CD4-positive, alpha-beta memory T cell (primary cell): ENCODE measurements around the gene FBXO42. TPM values are rescaled to one million over a fixed set of nuclear protein-coding genes. Genes with fewer than 3 reads are reported as not detected.

Experiments used
- CTCF ChIA-PET: fragments of 350-600 bp; sonication (Branson Sonifier 250); formaldehyde crosslinking; loops from one replicate; lab custom pipeline; 2021; ENCODE audit warnings: inconsistent platforms; ENCODE audit not compliant: partially characterized antibody; lab: Charles Lee
- POLR2A ChIA-PET: fragments of 350-600 bp; sonication (Branson Sonifier 250); formaldehyde crosslinking; loops from one replicate; lab custom pipeline; 2021; ENCODE audit not compliant: partially characterized antibody; lab: Charles Lee
- DNase-seq, 5 donors: peaks; one replicate each; pipeline versions ENCODE4 v3.0.0 to v3.0.0-alpha.2; 2020 to 2022; ENCODE audit warnings: mixed read lengths in 1 of 5
- H3K27ac ChIP-seq: one replicate; pipeline ENCODE4 v1.7.0; 2013; ENCODE audit warnings: low read depth, low read length
- H3K27me3 ChIP-seq: 2 replicates; pipeline ENCODE4 v1.7.0; 2013; ENCODE audit warnings: mild to moderate bottlenecking, low read length, moderate library complexity; ENCODE audit not compliant: insufficient read depth
- H3K36me3 ChIP-seq: 2 replicates; pipeline ENCODE4 v1.7.0; 2013; ENCODE audit warnings: mild to moderate bottlenecking, low read length, moderate library complexity; ENCODE audit not compliant: insufficient read depth
- H3K4me1 ChIP-seq: 2 replicates; pipeline ENCODE4 v1.7.0; 2013; ENCODE audit warnings: mild to moderate bottlenecking, low read length, moderate library complexity; ENCODE audit not compliant: insufficient read depth
- H3K4me3 ChIP-seq, 2 donors: one replicate each; pipeline ENCODE4 v1.7.0; 2013; ENCODE audit warnings: low read length in 2 of 2, mild to moderate bottlenecking in 1 of 2
- H3K9me3 ChIP-seq, 2 donors: one replicate each; pipeline ENCODE4 v1.7.0; 2013; ENCODE audit warnings: low read length in 2 of 2, control low read depth in 1 of 2; ENCODE audit not compliant: control insufficient read depth in 1 of 2
- H3K27ac Mint-ChIP-seq, 7 donors: one replicate each; pipeline ENCODE4 v1.8.0; 2020 to 2021; ENCODE audit warnings: mixed read lengths in 7 of 7, mild to moderate bottlenecking in 6 of 7, inconsistent platforms in 3 of 7, moderate library complexity in 3 of 7
- H3K27me3 Mint-ChIP-seq, 2 donors: one replicate each; pipeline ENCODE4 v1.8.0; 2020 to 2021; ENCODE audit warnings: mixed read lengths in 2 of 2
- H3K36me3 Mint-ChIP-seq, 2 donors: one replicate each; pipeline ENCODE4 v1.8.0; 2020 to 2021; ENCODE audit warnings: mixed read lengths in 2 of 2, inconsistent platforms in 1 of 2, mild to moderate bottlenecking in 1 of 2
- H3K4me1 Mint-ChIP-seq, 4 donors: one replicate each; pipeline ENCODE4 v1.8.0; 2020 to 2021; ENCODE audit warnings: mixed read lengths in 4 of 4, mild to moderate bottlenecking in 1 of 4
- H3K4me3 Mint-ChIP-seq, 8 donors: one replicate each; pipeline ENCODE4 v1.8.0; 2020 to 2021; ENCODE audit warnings: mixed read lengths in 8 of 8, mild to moderate bottlenecking in 7 of 8, moderate library complexity in 6 of 8, inconsistent platforms in 3 of 8
- H3K9me3 Mint-ChIP-seq, 8 donors: one replicate each; pipeline ENCODE4 v1.8.0; 2020 to 2021; ENCODE audit warnings: mixed read lengths in 8 of 8, mild to moderate bottlenecking in 5 of 8, inconsistent platforms in 3 of 8, moderate library complexity in 1 of 8
- intact Hi-C: fragments of 100-400 bp; cut with micrococcal nuclease; formaldehyde crosslinking; loops from one replicate; pipeline ENCODE4 v1.15.1; 2023
- polyA plus RNA-seq, 2 donors: library from polyadenylated mRNA; unstranded; fragments of 300-500 nt; fragmentation: Illumina TruSeq; gene quantifications; one replicate each; pipeline ENCODE4 v1.2.3, GENCODE V29; 2021
- total RNA-seq, 2 experiments: library from RNA; stranded (reverse); gene quantifications; one replicate each; pipeline ENCODE4 v1.2.3, GENCODE V29; 2021

FBXO42 gene
- total and polyA plus RNA-seq, 4 experiments from 2014 or later = 18.2 to 25.6 (median 22.2) TPM

DNA sequence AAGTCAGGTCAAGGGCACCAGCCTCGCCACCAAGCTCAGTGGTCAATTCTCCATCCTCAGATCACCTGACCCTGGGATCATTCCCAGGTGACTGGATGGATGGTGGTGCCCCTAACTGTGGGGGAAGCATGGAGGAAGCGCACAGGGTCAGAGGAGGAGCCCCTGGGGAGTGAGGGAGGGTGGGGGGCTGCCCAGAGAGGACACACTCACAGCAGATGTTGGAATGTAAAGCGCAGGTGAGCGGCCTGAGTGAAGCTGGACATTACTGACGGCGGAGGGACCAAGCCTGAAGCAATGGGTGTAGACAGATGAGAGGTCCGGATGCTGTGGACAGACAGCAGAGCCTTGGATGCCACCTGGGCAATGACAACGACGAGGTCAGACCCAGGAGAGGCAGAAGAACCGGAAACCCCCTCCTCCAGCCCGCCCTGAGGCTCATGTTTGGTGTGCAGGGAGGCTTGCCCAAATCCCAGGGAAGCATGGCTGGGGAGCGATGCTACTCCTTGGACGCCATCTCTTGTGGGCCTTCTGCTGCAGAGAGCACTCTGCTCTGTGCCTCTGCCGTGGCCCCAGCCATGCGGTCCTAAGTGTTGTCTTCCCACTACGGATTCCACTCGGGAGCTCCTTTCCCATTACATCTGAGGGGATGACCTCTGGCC, 109.6 kb downstream of the FBXO42 start:
- no peak overlapping the region for H3K27ac Mint-ChIP-seq

DNA sequence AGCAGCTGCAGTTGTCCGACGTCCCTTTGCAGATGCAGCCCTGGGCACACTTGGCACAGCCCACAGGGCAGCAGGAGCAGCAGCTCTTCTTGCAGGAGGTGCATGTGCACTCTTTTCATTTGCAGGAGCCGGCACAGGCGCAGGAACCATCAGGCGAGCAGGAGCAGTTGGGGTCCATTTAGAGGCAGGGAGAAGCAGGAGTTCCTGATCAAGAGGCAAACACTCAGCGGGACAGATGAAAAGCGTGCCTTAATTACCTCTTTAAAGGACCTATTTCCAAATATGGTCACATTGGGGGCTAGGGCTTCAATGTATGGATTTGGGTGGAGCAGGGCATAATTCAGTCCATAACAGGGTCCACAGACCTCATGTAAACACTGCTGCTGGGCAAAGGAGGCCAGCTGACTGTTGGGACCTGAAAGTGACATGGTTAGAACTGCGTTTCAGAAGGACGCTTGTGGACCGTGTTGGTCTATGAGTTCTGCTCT, 111.0 kb downstream of the FBXO42 start:
- H3K27me3 Mint-ChIP-seq = no peaks in the 10 kb centered on the region
- Histone ChIP-seq H3K4me3 (no peak overlapping the region), H3K27ac (no peak overlapping the region), H3K4me1 (peaks cover 19% of the 10 kb centered on the region), H3K27me3 (no peaks in the 10 kb centered on the region), H3K9me3 (no peaks in the 10 kb centered on the region), H3K36me3 (no peaks in the 10 kb centered on the region)
- H3K36me3 Mint-ChIP-seq = peaks cover 0 to 3% of the 10 kb centered on the region in 2 donors
- intact Hi-C loops = no loop called here
- peaks cover 6 to 22% (median 13%) of the 10 kb centered on the region in 4 donors for H3K4me1 Mint-ChIP-seq
- peak in 1 of 5 donors; percentile 16 for DNase-seq
- H3K9me3 Mint-ChIP-seq = peaks cover 0 to 2% (median 0%) of the 10 kb centered on the region in 8 donors
- ChIA-PET POLR2A (no interaction called here), CTCF (interaction anchor here (1.3 to 5.5 kb wide), 2 partner anchors 36 to 163 kb away, joined by 3 to 31 read pairs; no protein-coding TSS in a partner anchor)
- peak overlapping the region in 1 of 7 donors; percentile 41 for H3K27ac Mint-ChIP-seq
- no peak overlapping the region for H3K4me3 Mint-ChIP-seq

More for the DNA sequence above, 109.6 kb downstream of the FBXO42 start:
- peaks cover 2% of the 10 kb centered on the region for H3K36me3 ChIP-seq
- no peaks in the 10 kb centered on the region for H3K9me3 Mint-ChIP-seq
- peaks cover 10% of the 10 kb centered on the region for H3K4me1 ChIP-seq
- peaks cover 3 to 8% (median 7%) of the 10 kb centered on the region in 4 donors for H3K4me1 Mint-ChIP-seq
- POLR2A ChIA-PET = interaction anchor here (2.0 kb wide), 1 partner anchor 164 kb away, joined by 8 read pairs; no protein-coding TSS in a partner anchor
- intact Hi-C loops = no loop called here
- no peaks in the 10 kb centered on the region for H3K27me3 ChIP-seq
- no peak overlapping the region for H3K27ac ChIP-seq
- no peak overlapping the region for H3K4me3 ChIP-seq
- H3K4me3 Mint-ChIP-seq = no peak overlapping the region
- no peaks in the 10 kb centered on the region for H3K27me3 Mint-ChIP-seq
- no peaks in the 10 kb centered on the region for H3K9me3 ChIP-seq
- H3K36me3 Mint-ChIP-seq = peaks cover 0 to 9% of the 10 kb centered on the region in 2 donors
- DNase-seq = peak in 1 of 5 donors; percentile 14
- CTCF ChIA-PET = interaction anchor here (1.2 to 5.5 kb wide), 8 partner anchors 7 to 172 kb away, joined by 3 to 63 read pairs (median 7); partner anchors contain the start of gene FAM131C

DNA sequence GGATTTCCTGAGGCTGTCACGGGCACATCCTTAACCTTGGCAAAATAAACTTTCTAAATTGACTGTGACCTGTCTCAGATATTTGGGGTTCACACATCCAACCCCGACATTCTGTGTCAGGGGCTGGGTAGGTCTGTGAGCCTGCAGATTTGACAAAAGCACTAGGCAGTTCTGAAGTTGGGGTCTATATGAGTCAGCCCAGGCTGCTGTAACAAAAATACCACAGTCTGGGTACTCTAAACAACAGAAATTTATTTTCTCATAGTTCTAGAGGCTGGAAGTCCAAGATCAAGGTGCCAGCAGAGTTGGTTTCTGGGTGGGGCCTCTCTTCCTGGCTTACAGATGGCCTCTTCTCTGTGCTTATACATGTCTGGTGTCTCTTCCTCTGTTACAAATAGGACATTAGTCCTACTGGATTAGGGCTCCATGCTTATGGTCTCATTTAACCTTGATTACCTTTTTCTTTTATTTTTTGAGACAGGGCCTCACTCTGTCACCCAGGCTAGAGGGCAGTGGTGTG, 112.2 kb downstream of the FBXO42 start:
- peaks cover 28% of the 10 kb centered on the region for H3K4me1 ChIP-seq
- Mint-ChIP-seq H3K4me3 (peak overlapping the region in 1 of 8 donors; percentile 24), H3K27me3 (no peaks in the 10 kb centered on the region), H3K36me3 (peaks cover 0 to 5% of the 10 kb centered on the region in 2 donors), H3K4me1 (peaks cover 14 to 27% (median 21%) of the 10 kb centered on the region in 4 donors), H3K9me3 (peaks cover 0 to 2% (median 0%) of the 10 kb centered on the region in 8 donors), H3K27ac (peak overlapping the region in 3 of 7 donors; percentile 55 to 74 (median 70))
- H3K4me3 ChIP-seq = no peak overlapping the region
- no peaks in the 10 kb centered on the region for H3K9me3 ChIP-seq
- no peaks in the 10 kb centered on the region for H3K36me3 ChIP-seq
- H3K27me3 ChIP-seq = no peaks in the 10 kb centered on the region
- intact Hi-C loops = no loop called here
- ChIA-PET POLR2A (no interaction called here), CTCF (interaction anchor here (0.6 to 1.0 kb wide), 2 partner anchors 40 to 131 kb away, joined by 3 to 4 read pairs; no protein-coding TSS in a partner anchor)
- H3K27ac ChIP-seq = no peak overlapping the region
- no peak for DNase-seq

DNA sequence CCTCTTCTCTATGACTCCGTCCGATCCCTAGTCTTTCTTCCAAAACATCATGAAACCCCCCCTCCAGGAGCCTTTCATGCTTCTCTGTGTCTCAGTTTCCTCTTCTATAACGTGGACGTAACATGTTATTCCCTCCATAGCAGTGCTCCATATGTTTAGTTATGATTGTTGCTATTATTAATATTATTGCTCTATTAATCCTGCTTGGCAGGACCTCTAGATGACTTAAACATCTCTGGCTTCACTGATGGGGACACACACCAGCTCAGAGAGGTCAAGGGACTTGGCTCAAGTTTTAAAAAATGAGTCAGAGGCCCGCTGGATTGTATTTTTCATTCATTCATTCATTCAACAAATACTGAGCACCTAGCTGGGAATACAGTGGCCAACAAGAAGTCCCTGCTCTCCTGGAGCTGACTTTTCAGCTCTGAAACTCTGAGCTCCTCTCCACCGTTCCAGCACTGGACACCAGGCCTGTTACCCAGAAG, 114.9 kb downstream of the FBXO42 start:
- Histone ChIP-seq H3K27me3 (no peaks in the 10 kb centered on the region), H3K4me1 (peaks cover 24% of the 10 kb centered on the region), H3K4me3 (peak overlapping the region; percentile 44 to 72), H3K9me3 (no peaks in the 10 kb centered on the region), H3K36me3 (peaks cover 2% of the 10 kb centered on the region), H3K27ac (peak overlapping the region; percentile 82)
- peak overlapping the region; percentile 94 to 99 (median 97) for H3K27ac Mint-ChIP-seq
- CTCF ChIA-PET = interaction anchor here (0.8 to 2.7 kb wide), 9 partner anchors 11 to 164 kb away, joined by 3 to 10 read pairs (median 4); partner anchors contain the start of gene FAM131C
- H3K4me3 Mint-ChIP-seq = peak overlapping the region; percentile 83 to 97 (median 91)
- H3K27me3 Mint-ChIP-seq = no peaks in the 10 kb centered on the region
- peaks cover 0 to 9% of the 10 kb centered on the region in 2 donors for H3K36me3 Mint-ChIP-seq
- intact Hi-C loops = loop anchor here (1.0 to 2.0 kb wide), 4 partner anchors 20 to 159 kb away; partner anchors contain the start of gene SZRD1
- POLR2A ChIA-PET = interaction anchor here (1.0 to 4.0 kb wide), 5 partner anchors 17 to 159 kb away, joined by 3 to 27 read pairs (median 7); partner anchors contain the start of gene SZRD1
- H3K9me3 Mint-ChIP-seq = peaks cover 0 to 3% (median 0%) of the 10 kb centered on the region in 8 donors
- H3K4me1 Mint-ChIP-seq = peaks cover 12 to 23% (median 18%) of the 10 kb centered on the region in 4 donors
- no peak for DNase-seq

DNA sequence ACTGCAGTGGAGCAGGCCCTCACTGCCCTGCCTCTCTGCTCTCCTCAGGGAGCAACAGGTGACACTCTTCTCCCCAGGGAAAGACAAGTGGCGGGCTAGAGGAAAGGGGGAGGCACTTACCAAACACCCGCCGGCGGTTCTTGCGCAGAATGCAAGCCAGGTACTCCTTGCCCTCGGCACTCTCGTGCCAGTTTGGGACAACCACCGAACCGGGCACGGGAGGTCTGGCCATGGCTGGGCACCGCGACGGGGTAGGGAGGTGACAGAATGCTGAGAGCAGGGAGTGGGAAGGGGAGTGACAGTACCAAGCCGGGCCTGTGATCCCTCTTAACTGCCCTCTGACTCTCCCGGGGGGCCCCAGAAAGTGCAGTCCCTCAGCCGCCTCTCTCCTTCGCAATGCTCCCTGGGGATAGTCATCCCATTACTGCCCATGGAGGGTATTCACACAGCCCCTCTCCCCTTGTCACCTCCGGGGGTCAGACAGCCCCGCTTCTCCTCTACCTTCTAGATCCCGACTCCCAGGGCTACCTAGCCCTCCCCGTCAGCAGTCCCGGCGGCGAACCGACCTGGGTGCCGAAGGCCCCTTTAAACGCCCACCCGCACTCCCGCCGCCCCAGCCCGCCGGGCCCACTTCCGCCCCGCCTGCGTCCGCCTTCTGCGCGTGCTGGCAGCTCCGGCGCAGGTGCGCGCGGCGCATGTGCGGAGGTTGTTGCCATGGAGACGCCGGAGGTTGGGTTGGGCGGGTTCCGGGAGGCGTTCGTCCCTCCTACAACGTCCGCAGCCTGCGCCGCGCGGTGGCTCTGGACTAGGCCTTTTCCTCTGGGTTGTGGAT, 115.6 kb downstream of the FBXO42 start, which contains the start of gene CPLANE2:
Gene CPLANE2 (minus strand): TSS at position 673 of the 832 bp plus-strand sequence. CDS start 441 bp downstream, at position 232.
- Mint-ChIP-seq H3K36me3 (peaks cover 0 to 9% of the 10 kb centered on the region in 2 donors), H3K4me3 (peak within 1 kb of the TSS; percentile 83 to 97 (median 91)), H3K4me1 (peaks cover 12 to 23% (median 18%) of the 10 kb centered on the region in 4 donors), H3K9me3 (peaks cover 0 to 3% (median 0%) of the 10 kb centered on the region in 8 donors), H3K27ac (peak within 1 kb of the TSS; percentile 94 to 99 (median 97)), H3K27me3 (no peaks in the 10 kb centered on the region)
- ChIA-PET POLR2A (interaction anchor here (0.9 to 4.0 kb wide), 6 partner anchors 17 to 158 kb away, joined by 3 to 27 read pairs (median 6); partner anchors contain the start of genes FBXO42 and SZRD1), CTCF (interaction anchor here (0.8 to 2.7 kb wide), 7 partner anchors 7 to 164 kb away, joined by 3 to 10 read pairs (median 5); partner anchors contain the start of gene FAM131C)
- H3K27me3 ChIP-seq = no peaks in the 10 kb centered on the region
- H3K27ac ChIP-seq = peak within 1 kb of the TSS; percentile 82
- H3K4me1 ChIP-seq = peaks cover 24% of the 10 kb centered on the region
- DNase-seq = peak; percentile 93 to 96 (median 94)
- H3K9me3 ChIP-seq = no peaks in the 10 kb centered on the region
- H3K36me3 ChIP-seq = peaks cover 6% of the 10 kb centered on the region
- peak within 1 kb of the TSS; percentile 68 to 72 for H3K4me3 ChIP-seq
- intact Hi-C loops = loop anchor here (1.0 to 2.0 kb wide), 4 partner anchors 19 to 158 kb away; partner anchors contain the start of gene SZRD1

DNA sequence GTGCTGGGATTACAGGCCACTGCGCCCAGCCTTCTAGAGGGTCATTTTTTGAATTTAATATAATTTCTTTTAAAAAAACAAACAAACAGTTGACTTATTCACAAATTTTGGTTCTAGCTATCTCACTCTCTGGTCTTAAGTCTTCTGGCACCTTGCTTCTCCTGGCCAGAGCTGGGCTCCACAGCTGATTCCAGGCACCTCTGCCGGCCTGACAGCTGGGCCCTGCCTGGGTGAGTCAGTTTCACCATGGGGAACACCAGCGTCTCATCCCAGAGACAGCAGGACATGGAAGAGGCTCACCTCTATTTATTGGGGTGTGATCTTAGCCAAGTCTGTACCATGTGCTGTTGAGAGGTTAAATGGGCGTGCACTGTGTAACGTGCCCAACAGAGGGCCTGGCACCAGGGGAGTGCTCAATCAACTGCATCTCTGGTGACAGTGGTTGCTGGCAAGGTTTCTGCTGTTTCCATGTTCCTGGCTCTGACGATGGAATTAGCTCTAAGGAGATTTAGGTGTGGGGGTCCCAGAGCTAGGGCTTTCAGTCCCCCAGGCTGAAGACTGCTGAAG, 116.3 kb downstream of the FBXO42 start:
- Histone ChIP-seq H3K4me3 (peak overlapping the region; percentile 68 to 72), H3K9me3 (no peaks in the 10 kb centered on the region), H3K36me3 (peaks cover 6% of the 10 kb centered on the region), H3K4me1 (peaks cover 24% of the 10 kb centered on the region), H3K27ac (peak overlapping the region; percentile 82), H3K27me3 (no peaks in the 10 kb centered on the region)
- intact Hi-C loops = loop anchor here (2.0 kb wide), 2 partner anchors 131 to 157 kb away; partner anchors contain the start of gene SZRD1
- Mint-ChIP-seq H3K27me3 (no peaks in the 10 kb centered on the region), H3K27ac (peak overlapping the region; percentile 94 to 99 (median 97)), H3K4me3 (peak overlapping the region; percentile 83 to 97 (median 91)), H3K4me1 (peaks cover 12 to 23% (median 18%) of the 10 kb centered on the region in 4 donors), H3K36me3 (peaks cover 0 to 9% of the 10 kb centered on the region in 2 donors), H3K9me3 (peaks cover 0 to 3% (median 0%) of the 10 kb centered on the region in 8 donors)
- POLR2A ChIA-PET = interaction anchor here (0.6 to 4.0 kb wide), 5 partner anchors 18 to 119 kb away, joined by 3 to 27 read pairs (median 5); partner anchors contain the start of gene FBXO42
- CTCF ChIA-PET = interaction anchor here (0.7 to 2.7 kb wide), 4 partner anchors 8 to 46 kb away, joined by 3 to 10 read pairs (median 6); no protein-coding TSS in a partner anchor
- DNase-seq = peak; percentile 44 to 76 (median 54)
